H1 (cell line): ENCODE measurements around the gene GADL1. TPM values are rescaled to one million over a fixed set of nuclear protein-coding genes. Genes with fewer than 3 reads are reported as not detected.

Source experiments
- FOSL1 ChIP-seq: IDR thresholded peaks from 2 replicates; pipeline ENCODE4 v1.6.1; 2011; ENCODE audit warnings: mild to moderate bottlenecking, low read depth, low read length, moderate library complexity; ENCODE audit not compliant: insufficient read depth
- KDM4A ChIP-seq: IDR thresholded peaks from one replicate; pipeline ENCODE4 v1.7.1; 2012; ENCODE audit warnings: low read depth, mild to moderate bottlenecking, moderate library complexity, low read length, inconsistent platforms; ENCODE audit not compliant: severe bottlenecking
- SIN3A ChIP-seq, 2 experiments: IDR thresholded peaks in 1 of 2; conservative IDR thresholded peaks in 1 of 2; 2 replicates each; pipeline ENCODE4 v1.6.1; 2011 to 2012; ENCODE audit warnings: low read length in 2 of 2, improper control_type of control experiment in 1 of 2, low read depth in 1 of 2, mild to moderate bottlenecking in 1 of 2
- SIX5 ChIP-seq: IDR thresholded peaks from 2 replicates; pipeline ENCODE4 v1.6.1; 2011; ENCODE audit warnings: mild to moderate bottlenecking, low read depth, low read length
- polyA plus RNA-seq, 7 experiments: library from polyadenylated mRNA; depleted of rRNA in 3 of 7; stranded (reverse) in 5 of 7; unstranded in 2 of 7; fragments of >200 nt in 5 of 7; fragments of 200-250 nt in 2 of 7; gene quantifications; 1 replicate in 5 of 7; 2 replicates in 1 of 7; 4 replicates in 1 of 7; pipeline versions ENCODE4 v1.2.1 to v1.2.3, GENCODE V29; 2011 to 2013; ENCODE audit warnings: missing spikeins in 2 of 7, mixed read lengths in 2 of 7
- total RNA-seq: library from RNA; stranded (reverse); fragmentation: NEBNext Ultra II Directional; extraction: Animal tissue kit (Norgen Biotek cat#: 25700); gene quantifications from 2 replicates; pipeline ENCODE4 v1.2.1, GENCODE V29; 2021
- TF ChIP-seq, protein P1 (sequence below): IDR thresholded peaks from 2 replicates; pipeline ENCODE4 v1.6.1; 2012; ENCODE audit warnings: low read length, inconsistent platforms

The GADL1 gene
- total and polyA plus RNA-seq, 2 of the 8 experiments (the other 6 are each of a cell fraction or from before 2014, with no cell fraction given) = 0.03 to 0.30 TPM

DNA sequence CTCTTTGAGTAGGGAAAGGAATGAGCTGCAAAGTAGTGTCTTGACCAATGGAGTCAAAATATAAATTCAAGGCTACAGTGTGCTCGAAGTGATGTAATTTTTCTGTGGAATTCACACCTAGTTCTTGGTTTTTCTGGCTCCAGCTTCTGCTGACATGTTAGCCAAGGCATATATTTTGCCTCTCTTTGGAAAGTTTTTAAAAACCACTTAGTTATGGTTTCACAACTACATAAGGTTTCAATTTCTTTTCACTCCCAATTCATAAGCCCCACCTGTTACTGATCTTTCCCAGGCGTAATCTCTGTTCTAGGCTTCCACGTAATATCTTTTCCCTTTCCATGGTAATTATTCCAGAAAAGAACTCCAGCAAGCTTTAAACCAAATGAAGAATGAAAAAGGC lies 46.9 kb downstream of the GADL1 start (continued):
- TF ChIP-seq, protein P1, sequence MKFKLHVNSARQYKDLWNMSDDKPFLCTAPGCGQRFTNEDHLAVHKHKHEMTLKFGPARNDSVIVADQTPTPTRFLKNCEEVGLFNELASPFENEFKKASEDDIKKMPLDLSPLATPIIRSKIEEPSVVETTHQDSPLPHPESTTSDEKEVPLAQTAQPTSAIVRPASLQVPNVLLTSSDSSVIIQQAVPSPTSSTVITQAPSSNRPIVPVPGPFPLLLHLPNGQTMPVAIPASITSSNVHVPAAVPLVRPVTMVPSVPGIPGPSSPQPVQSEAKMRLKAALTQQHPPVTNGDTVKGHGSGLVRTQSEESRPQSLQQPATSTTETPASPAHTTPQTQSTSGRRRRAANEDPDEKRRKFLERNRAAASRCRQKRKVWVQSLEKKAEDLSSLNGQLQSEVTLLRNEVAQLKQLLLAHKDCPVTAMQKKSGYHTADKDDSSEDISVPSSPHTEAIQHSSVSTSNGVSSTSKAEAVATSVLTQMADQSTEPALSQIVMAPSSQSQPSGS = no peak
- TF ChIP-seq SIX5 = no peak
- no peak for TF ChIP-seq KDM4A
- no peak for TF ChIP-seq FOSL1
- no peak for TF ChIP-seq SIN3A (conservative IDR thresholded peaks at IDR 0.05 in 1 of 2, IDR thresholded peaks at IDR 0.05 in 1 of 2; ENCODE audit: low read depth in 1 of 2, low read length in 2 of 2)
- TF ChIP-seq, all 59 proteins: peak for 0
